AG09309 (cell line): Measurements from ENCODE around the gene APOA4.

ENCODE experiments used
- DNase-seq: peaks from one replicate; pipeline ENCODE4 v3.0.0-alpha.2; 2010; ENCODE audit warnings: low read depth
- H3K4me3 ChIP-seq: 2 replicates; pipeline ENCODE4 v1.5.1; 2011; ENCODE audit warnings: mild to moderate bottlenecking, low read depth, low read length, moderate library complexity; ENCODE audit not compliant: control insufficient read depth
- TF ChIP-seq, protein P1 (sequence below): IDR thresholded peaks from 2 replicates; pipeline ENCODE4 v1.5.1; 2011; ENCODE audit warnings: mild to moderate bottlenecking, low read depth, low read length, inconsistent platforms; ENCODE audit not compliant: insufficient read depth, control insufficient read depth; ENCODE audit errors: missing control alignments

APOA4 gene

DNA sequence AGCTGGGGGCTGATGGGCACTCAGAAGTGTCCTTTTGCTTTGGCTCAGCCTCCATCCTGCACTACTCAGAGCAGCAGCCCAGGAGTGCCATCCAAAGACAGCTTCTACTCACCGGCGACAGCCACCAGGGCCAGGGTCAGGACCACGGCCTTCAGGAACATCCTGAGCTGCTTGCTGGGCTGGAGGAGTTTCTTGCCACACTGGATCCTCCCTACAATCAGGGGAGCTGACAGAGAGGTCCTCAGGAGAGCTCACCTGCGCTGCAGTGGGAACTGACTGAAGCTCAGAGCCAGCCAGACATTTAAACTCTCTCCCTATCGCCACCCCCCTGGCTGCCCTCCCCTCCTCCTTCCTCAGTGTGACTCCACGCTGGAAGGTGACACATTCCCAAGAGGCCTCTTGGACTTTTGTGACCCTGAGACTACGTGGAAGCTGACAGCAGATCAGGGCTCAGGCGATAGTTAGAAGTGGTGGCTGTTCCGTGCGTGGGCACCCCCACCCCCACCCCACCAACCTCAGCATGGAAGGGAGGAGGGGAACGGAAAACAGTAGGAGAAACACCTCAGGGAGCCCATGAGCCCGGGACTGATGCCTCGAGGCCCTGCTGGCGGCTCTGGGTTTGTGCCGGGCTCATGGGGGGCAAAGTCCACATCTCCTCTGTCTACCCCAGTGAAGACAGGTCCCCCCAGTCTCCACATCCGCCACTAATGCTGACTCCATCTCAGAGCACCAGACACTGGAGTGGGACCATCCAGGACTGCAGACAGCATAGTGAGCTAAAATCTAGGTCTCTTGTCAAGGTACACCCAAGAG is at the start of gene APOA4:
Gene APOA4 (minus strand): TSS at position 274 of the 813 bp plus-strand sequence. CDS start 113 bp downstream, at position 161.
- TF ChIP-seq, protein P1, sequence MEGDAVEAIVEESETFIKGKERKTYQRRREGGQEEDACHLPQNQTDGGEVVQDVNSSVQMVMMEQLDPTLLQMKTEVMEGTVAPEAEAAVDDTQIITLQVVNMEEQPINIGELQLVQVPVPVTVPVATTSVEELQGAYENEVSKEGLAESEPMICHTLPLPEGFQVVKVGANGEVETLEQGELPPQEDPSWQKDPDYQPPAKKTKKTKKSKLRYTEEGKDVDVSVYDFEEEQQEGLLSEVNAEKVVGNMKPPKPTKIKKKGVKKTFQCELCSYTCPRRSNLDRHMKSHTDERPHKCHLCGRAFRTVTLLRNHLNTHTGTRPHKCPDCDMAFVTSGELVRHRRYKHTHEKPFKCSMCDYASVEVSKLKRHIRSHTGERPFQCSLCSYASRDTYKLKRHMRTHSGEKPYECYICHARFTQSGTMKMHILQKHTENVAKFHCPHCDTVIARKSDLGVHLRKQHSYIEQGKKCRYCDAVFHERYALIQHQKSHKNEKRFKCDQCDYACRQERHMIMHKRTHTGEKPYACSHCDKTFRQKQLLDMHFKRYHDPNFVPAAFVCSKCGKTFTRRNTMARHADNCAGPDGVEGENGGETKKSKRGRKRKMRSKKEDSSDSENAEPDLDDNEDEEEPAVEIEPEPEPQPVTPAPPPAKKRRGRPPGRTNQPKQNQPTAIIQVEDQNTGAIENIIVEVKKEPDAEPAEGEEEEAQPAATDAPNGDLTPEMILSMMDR: no peak
- DNase-seq: no peak
- H3K4me3 ChIP-seq: no peak within 1 kb of the TSS

DNA sequence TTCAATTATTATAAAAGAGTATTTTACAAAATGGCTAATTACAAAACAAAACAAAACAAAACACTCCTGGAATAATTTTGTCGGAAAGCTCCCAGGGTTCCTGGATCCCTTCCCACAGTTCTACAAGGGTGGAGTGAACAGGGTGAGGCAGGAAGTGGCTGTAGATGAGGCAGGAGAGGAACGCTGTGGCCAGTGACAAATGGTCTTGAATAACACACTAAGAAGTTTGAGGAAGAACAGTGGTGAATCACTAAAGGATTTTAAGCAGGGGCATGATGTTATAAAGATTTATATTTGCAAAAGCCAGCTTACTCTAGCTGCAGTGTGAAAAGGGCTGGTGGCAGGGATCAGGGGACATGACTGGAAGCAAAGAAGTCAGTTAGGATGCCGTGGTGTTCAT is 48.1 kb upstream of the APOA4 start:
- TF ChIP-seq, protein P1: no peak
- peak; percentile 82 for DNase-seq
- no peak overlapping the region for H3K4me3 ChIP-seq

GRCh38 chr11:116870054-116870453 is 47.0 kb upstream of the APOA4 start:
- no peak for DNase-seq
- TF ChIP-seq, protein P1: no peak
- no peak overlapping the region for H3K4me3 ChIP-seq

- DNase-seq: no peak
- H3K4me3 ChIP-seq: no peak overlapping the region
- TF ChIP-seq, protein P1: no peak
These were observed 46.5 kb upstream of the APOA4 start for GRCh38 chr11:116869610-116870009.

DNA sequence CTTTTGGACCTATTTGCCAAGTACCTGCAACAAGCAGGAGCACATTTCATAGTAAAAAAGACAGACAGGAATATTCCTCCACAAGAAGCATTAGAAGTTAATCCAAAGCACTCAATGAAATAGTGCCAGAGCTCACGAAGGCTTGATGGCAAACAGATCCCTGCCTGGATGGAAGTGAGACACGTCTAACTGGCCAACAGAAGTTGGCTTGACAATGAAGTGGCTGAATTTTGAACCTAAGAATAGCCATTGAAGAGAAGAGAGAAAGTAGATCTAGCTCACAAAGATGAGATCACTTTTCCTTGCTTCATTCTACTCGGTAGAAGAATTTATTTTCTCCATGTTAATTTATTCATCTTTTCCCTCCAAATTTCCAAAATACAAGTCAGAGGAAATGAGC is 45.0 kb upstream of the APOA4 start:
- TF ChIP-seq, protein P1: no peak
- no peak overlapping the region for H3K4me3 ChIP-seq
- no peak for DNase-seq

- no peak overlapping the region for H3K4me3 ChIP-seq
- no peak for DNase-seq
- TF ChIP-seq, protein P1: no peak
These were observed 44.5 kb upstream of the APOA4 start for GRCh38 chr11:116867619-116868018.
